ENCODE results near the gene AUTS2.

GRCh38 chr7:70836279-70836678 is 1238.0 kb downstream of the AUTS2 start:
- TF ChIP-seq, protein P1, sequence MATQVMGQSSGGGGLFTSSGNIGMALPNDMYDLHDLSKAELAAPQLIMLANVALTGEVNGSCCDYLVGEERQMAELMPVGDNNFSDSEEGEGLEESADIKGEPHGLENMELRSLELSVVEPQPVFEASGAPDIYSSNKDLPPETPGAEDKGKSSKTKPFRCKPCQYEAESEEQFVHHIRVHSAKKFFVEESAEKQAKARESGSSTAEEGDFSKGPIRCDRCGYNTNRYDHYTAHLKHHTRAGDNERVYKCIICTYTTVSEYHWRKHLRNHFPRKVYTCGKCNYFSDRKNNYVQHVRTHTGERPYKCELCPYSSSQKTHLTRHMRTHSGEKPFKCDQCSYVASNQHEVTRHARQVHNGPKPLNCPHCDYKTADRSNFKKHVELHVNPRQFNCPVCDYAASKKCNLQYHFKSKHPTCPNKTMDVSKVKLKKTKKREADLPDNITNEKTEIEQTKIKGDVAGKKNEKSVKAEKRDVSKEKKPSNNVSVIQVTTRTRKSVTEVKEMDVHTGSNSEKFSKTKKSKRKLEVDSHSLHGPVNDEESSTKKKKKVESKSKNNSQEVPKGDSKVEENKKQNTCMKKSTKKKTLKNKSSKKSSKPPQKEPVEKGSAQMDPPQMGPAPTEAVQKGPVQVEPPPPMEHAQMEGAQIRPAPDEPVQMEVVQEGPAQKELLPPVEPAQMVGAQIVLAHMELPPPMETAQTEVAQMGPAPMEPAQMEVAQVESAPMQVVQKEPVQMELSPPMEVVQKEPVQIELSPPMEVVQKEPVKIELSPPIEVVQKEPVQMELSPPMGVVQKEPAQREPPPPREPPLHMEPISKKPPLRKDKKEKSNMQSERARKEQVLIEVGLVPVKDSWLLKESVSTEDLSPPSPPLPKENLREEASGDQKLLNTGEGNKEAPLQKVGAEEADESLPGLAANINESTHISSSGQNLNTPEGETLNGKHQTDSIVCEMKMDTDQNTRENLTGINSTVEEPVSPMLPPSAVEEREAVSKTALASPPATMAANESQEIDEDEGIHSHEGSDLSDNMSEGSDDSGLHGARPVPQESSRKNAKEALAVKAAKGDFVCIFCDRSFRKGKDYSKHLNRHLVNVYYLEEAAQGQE (IDR thresholded peaks at IDR 0.05; ENCODE audit: unreplicated experiment) = no peak
- TF ChIP-seq JUNB (IDR thresholded peaks at IDR 0.05; ENCODE audit: unreplicated experiment) (no peak), POLR2AphosphoS5 (IDR thresholded peaks at IDR 0.05; ENCODE audit: low read depth) (no peak), CTCF (conservative IDR thresholded peaks at IDR 0.05; ENCODE audit: low read depth in 2 of 2) (no peak), EZH2 (IDR thresholded peaks at IDR 0.05; ENCODE audit: low read depth, unreplicated experiment) (no peak), EZH2phosphoT487 (IDR thresholded peaks at IDR 0.05; ENCODE audit: unreplicated experiment) (no peak), CREB1 (CRISPR knock-in tag; IDR thresholded peaks at IDR 0.05; ENCODE audit: low read depth) (no peak), ZNF331 (CRISPR knock-in tag; IDR thresholded peaks at IDR 0.05; ENCODE audit: low read depth) (no peak), ETS1 (IDR thresholded peaks at IDR 0.05) (no peak)

All from GM23338 (cell line).